ENCODE data around the gene MED13L. TPM values are rescaled to one million over a fixed set of nuclear protein-coding genes. Genes with fewer than 3 reads are reported as not detected.

MED13L gene
- total and polyA plus RNA-seq, 2 of the 4 experiments (the other 2 are of a cell fraction), result 17.9 to 49.1 TPM

- WGBS, 2 experiments (ENCODE audit: extremely low coverage in 2 of 2, insufficient read length in 1 of 2), result no CpG with 5 or more reads among the region's 1 CpG
- Histone ChIP-seq H3K4me3 (ENCODE audit: insufficient read depth, low read depth, low read length) (no peak overlapping the region), H3K23ac (ENCODE audit: low read depth, low read length) (no peak overlapping the region), H3K4me2 (ENCODE audit: low read depth, low read length) (no peak overlapping the region), H2AFZ (replicated peaks; ENCODE audit: low read length, poor library complexity) (no peak overlapping the region), H3K27me3 (ENCODE audit: control insufficient read depth, insufficient read depth, low read length) (no peaks in the 10 kb centered on the region), H3K27ac (ENCODE audit: insufficient read depth, low read length) (no peak overlapping the region), H4K91ac (ENCODE audit: insufficient read depth, low read depth, low read length) (no peak overlapping the region), H3K14ac (replicated peaks; ENCODE audit: low read depth, low read length) (no peak overlapping the region), H4K8ac (ENCODE audit: low read depth in 2 of 2, low read length in 2 of 2) (no peak overlapping the region), H3K18ac (ENCODE audit: low read depth, low read length) (no peak overlapping the region), H2AK5ac (ENCODE audit: low read depth, low read length) (no peak overlapping the region), H2AK9ac (replicated peaks; ENCODE audit: low read depth, low read length, poor library complexity) (no peak overlapping the region), H3K79me1 (ENCODE audit: low read depth in 1 of 2, low read length in 2 of 2) (peaks cover 7 to 65% of the 10 kb centered on the region in 2 experiments; a peak in 3 of 4 replicates), H3K9me3 (ENCODE audit: control insufficient read depth, insufficient read depth, low read length) (no peaks in the 10 kb centered on the region), H4K5ac (ENCODE audit: low read depth, low read length) (no peak overlapping the region), H3K9me1 (ENCODE audit: insufficient read depth, low read length) (peaks cover 18% of the 10 kb centered on the region), H3K4me1 (ENCODE audit: control insufficient read depth, insufficient read depth, low read length) (peaks cover 11% of the 10 kb centered on the region), H2BK20ac (ENCODE audit: low read depth, low read length) (no peak overlapping the region), H2BK5ac (ENCODE audit: low read depth, low read length, poor library complexity, severe bottlenecking) (no peak overlapping the region), H2BK120ac (ENCODE audit: low read depth, low read length) (no peak overlapping the region), H4K20me1 (ENCODE audit: insufficient read depth, low read length) (peaks cover 84% of the 10 kb centered on the region), H3K9ac (ENCODE audit: low read depth, low read length) (no peak overlapping the region), H3K56ac (ENCODE audit: extremely low read depth, insufficient read depth, low read length) (no peak overlapping the region), H3K36me3 (ENCODE audit: control insufficient read depth, insufficient read depth, low read length) (no peaks in the 10 kb centered on the region), H2BK15ac (ENCODE audit: low read depth, low read length) (no peak overlapping the region), H3K4ac (ENCODE audit: low read depth, low read length) (no peak overlapping the region)
- dilution Hi-C loops (cut with HindIII; ENCODE audit: low sequenced_read_pairs, unreplicated experiment), result no loop called here
- DNase-seq, result no peak
- no peak for ATAC-seq (ENCODE audit: low read depth)
- in situ Hi-C loops (cut with MboI; ENCODE audit: low sequenced_read_pairs), result no loop called here
- ChIA-PET CTCF (no interaction called here), POLR2A (ENCODE audit: unreplicated experiment) (no interaction called here)
- intact Hi-C loops (cut with micrococcal nuclease), result no loop called here
- BruUV-seq (replicated peaks), result no TSS peak
- TF ChIP-seq FOS (IDR thresholded peaks at IDR 0.05; ENCODE audit: low read depth, low read length) (no peak), RAD21 (IDR thresholded peaks at IDR 0.05; ENCODE audit: low read length) (no peak), POLR2A (IDR thresholded peaks at IDR 0.05; ENCODE audit: low read depth, low read length) (no peak), BHLHE40 (IDR thresholded peaks at IDR 0.05; ENCODE audit: low read depth, low read length) (no peak), CHD1 (IDR thresholded peaks at IDR 0.05; ENCODE audit: low read depth, low read length) (no peak), MAZ (IDR thresholded peaks at IDR 0.05; ENCODE audit: borderline replicate concordance, low read depth, low read length) (no peak), RFX5 (IDR thresholded peaks at IDR 0.05; ENCODE audit: low read depth, low read length) (no peak), ELK1 (IDR thresholded peaks at IDR 0.05; ENCODE audit: borderline replicate concordance, low read depth, low read length) (no peak), CTCF (conservative IDR thresholded peaks at IDR 0.05; ENCODE audit: low read depth, low read length) (no peak)
These were observed 34.8 kb downstream of the MED13L start for GRCh38 chr12:116242740-116243139.
